22Rv1 (cell line): ENCODE measurements around the gene LRMDA.

ENCODE experiments used
- H3K27ac ChIP-seq: fragments of 450-650 bp; 2 replicates; pipeline ENCODE4 v1.5.1; 2017
- CTCF ChIP-seq: fragments of 450-650 bp; IDR thresholded peaks from 2 replicates; pipeline ENCODE4 v1.5.1; 2017; ENCODE audit warnings: mild to moderate bottlenecking
- ZFX ChIP-seq: fragments of 450-650 bp; IDR thresholded peaks from 2 replicates; pipeline ENCODE4 v1.6.1; 2017; ENCODE audit warnings: antibody characterized with exemption, borderline replicate concordance

LRMDA gene

DNA sequence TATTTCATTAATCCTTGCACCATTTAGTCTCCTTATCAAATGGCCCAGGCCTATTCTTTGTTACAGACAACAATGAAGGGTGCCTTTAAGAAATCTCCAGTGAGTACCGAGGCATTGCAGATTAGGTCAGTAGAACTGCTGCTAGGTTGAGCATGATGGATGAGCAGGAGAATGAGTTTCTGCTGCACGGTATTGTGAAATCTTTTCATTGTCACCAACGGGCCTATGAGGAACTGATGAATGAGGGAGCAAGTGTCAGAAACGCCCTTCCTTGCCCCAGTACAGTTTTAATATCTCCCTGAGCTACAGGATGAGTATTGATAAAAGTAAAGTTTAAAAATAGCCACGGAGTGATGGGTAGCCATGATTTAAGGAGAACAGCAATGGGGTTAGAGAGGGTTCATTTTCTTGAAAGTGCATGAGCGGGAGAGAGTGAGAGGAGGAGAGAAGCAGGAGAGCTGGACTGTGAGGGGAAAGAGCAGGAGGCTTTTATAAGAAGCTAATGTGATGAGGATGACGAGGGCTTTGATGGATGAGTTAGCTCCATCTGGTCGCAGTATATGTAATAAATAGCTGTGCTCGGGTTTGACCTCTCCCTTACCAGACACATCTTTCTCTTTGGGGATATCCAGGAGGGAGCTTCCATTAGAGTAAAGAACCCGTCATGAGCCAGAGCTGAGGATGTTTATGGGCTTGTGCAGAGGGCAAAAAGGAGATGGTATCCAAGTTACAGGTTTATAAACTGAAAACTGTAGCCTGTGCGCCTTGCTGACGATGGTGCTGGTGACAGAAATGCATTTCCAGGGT, 526.1 kb downstream of the LRMDA start:
- H3K27ac ChIP-seq: no peak overlapping the region
- TF ChIP-seq ZFX: no peak
- no peak for TF ChIP-seq CTCF

DNA sequence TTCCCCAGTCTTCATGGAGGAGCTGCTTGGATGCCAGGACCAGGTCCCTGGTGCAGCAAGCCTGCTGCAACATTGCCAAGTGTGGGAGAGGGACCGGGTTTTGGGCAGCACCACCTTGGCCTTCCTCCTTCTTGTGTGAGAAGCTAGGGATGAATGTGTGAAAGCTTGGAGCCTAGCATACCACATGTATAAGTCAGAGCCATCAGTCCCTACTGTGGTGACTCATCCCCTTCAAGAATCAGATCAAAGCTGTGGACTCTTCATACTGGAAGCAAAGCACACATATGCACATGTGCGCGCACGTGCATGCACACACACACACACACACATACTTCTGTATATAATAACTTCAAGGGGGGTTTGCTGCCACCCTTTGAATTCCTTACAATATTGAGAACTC, 527.8 kb downstream of the LRMDA start:
- H3K27ac ChIP-seq: no peak overlapping the region
- no peak for TF ChIP-seq ZFX
- no peak for TF ChIP-seq CTCF

DNA sequence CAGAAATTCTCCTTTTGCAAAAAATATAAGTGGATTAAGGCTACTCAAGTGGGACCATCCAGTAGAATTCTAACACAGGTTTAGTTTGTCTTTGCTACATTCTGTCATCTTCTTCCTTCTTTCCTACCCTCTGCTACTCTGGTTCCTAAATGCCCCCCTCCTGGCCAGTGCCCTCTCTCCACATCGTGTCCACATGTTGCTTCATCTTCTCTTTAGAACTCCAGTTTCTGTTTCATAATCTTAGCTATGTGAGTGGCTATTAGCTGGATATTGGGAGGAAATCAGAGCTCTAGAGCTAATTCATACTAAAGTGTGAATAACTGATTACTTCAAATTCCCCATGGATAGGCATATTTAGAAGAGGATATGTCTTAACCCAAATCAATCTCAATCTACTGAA, 528.5 kb downstream of the LRMDA start:
- TF ChIP-seq ZFX: no peak
- TF ChIP-seq CTCF: no peak
- no peak overlapping the region for H3K27ac ChIP-seq

DNA sequence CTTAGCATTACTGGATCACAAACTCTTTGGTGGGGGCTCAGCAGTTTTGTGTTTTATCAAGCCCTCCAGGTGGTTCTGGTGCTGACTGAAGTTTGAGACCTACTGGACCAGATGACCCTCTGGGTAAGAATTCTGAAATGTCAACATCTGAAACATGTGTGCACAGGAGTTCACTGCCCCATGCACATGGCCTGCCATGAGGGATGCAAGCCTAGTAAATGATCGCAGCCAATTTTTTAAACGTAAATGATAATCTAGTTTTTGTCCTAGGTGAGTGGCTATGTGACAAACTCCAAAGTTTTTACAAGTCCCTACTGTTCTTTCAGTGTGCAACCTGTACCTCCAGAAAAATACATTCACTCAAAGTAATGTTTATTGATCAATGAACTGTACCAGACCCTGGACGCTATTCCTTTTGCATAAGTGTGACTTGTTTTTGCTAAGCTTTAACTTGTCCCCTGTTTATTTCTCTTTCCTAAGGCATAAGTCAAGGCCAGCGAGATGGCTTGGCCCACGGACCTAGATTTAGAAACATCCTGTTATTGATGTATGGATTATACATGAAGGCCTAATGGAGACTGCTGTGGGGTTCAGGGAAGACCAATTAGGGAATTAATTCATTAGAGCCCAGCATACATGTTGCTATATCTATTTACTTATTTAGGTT, 531.1 kb downstream of the LRMDA start:
- H3K27ac ChIP-seq: no peak overlapping the region
- no peak for TF ChIP-seq CTCF
- TF ChIP-seq ZFX: no peak

- no peak overlapping the region for H3K27ac ChIP-seq
- TF ChIP-seq ZFX (no peak), CTCF (no peak)
These were observed 536.1 kb downstream of the LRMDA start for GRCh38 chr10:75967491-75967890.

DNA sequence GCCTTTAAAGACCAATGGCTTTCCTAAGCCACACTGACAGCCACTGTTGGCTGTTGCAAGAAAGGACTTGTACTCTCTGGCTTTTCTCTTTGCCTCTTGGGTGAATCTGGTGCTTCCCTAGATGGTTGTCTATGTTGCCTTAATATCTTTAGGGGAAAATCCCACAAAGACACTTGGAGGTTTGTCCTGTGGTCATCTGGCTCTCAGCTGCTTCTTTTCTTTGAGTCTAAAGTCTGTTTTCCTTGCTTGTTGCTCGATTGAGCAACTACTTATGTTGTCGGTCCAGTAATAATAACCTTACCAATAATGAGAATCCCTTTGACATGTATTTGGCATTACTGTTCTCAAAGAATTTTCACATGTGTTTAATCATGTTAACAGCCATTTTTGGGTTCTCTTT, 537.6 kb downstream of the LRMDA start:
- TF ChIP-seq ZFX: no peak
- no peak overlapping the region for H3K27ac ChIP-seq

DNA sequence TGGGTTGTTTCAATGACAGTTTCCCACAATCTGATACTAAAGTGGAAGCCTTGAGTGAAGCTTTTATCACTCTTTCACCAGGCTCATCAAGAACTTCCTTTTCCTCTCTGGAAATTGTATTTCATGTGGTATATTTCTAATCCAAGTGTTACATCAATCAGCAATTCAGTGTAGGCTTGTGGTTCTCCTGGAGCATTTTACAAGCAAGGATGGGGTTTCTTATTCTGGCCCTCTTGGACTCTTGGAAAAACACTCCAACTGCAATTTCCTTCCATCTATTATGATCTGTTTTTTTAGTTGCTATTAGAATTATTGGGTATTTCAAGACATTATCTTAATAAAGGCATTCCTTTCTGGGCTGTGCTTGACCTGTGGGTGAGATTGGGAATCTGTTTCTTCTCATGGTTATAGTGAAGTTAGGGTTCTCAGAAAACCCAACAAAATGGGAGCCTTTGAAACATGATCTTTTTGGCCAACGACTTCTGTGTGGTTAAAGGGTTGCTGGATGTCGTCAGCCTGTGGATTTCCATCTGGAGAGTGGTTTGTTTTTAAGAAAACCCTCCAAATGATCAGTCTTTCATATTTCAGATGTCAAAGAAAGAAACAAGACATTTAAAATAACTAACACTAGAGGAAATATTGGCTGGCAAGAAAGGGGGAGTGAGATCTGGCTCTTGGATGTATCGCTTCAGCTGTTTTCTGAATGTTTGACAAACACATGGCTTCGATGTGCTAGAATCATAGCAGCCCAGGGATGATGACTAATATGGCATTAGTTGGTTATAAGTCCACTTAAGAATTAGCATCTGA, 540.2 kb downstream of the LRMDA start:
- TF ChIP-seq ZFX: no peak
- TF ChIP-seq CTCF: no peak
- no peak overlapping the region for H3K27ac ChIP-seq
